WTC11 (cell line): ENCODE results near the gene MRTFB. TPM values are rescaled to one million over a fixed set of nuclear protein-coding genes. Genes with fewer than 3 reads are reported as not detected.
"Not testable (repeated sequence)": the region's sequence is repeated elsewhere in the genome, so short reads cannot be mapped to it uniquely, and the experiment has no call there.

Experiments used
- ATAC-seq: fragments of 200-7000 bp; cut with Tn5 transposase; 2 replicates; pipeline ENCODE4 v1.10.0; 2021; ENCODE audit warnings: mild to moderate bottlenecking, moderate library complexity
- CTCF ChIA-PET: fragments of 300-600 bp; sonication (Branson Sonifier 250); formaldehyde crosslinking; loops from one replicate; lab custom pipeline; 2021; ENCODE audit warnings: antibody characterized with exemption; lab: Charles Lee
- POLR2A ChIA-PET: fragments of 350-600 bp; sonication (Branson Sonifier 250); formaldehyde crosslinking; loops from one replicate; lab custom pipeline; 2021; ENCODE audit warnings: antibody characterized with exemption; lab: Charles Lee
- DNase-seq: peaks from one replicate; pipeline ENCODE4 v3.0.0; 2021; ENCODE audit warnings: low spot score
- H3K27ac Mint-ChIP-seq: 2 replicates; pipeline ENCODE4 v1.8.0; 2021; ENCODE audit warnings: mixed read lengths
- H3K27me3 Mint-ChIP-seq: 2 replicates; pipeline ENCODE4 v1.8.0; 2021; ENCODE audit warnings: low read depth, mild to moderate bottlenecking, moderate library complexity, mixed read lengths
- H3K36me3 Mint-ChIP-seq: 2 replicates; pipeline ENCODE4 v1.8.0; 2021; ENCODE audit warnings: mixed read lengths
- H3K4me1 Mint-ChIP-seq: 2 replicates; pipeline ENCODE4 v1.8.0; 2022; ENCODE audit warnings: mixed read lengths
- H3K4me3 Mint-ChIP-seq: 2 replicates; pipeline ENCODE4 v1.8.0; 2021; ENCODE audit warnings: mild to moderate bottlenecking, moderate library complexity, mixed read lengths
- H3K9me3 Mint-ChIP-seq: 2 replicates; pipeline ENCODE4 v1.8.0; 2021; ENCODE audit warnings: mixed read lengths
- AR ChIP-seq: fragments of 250-450 bp; sonication (Bioruptor Pico); IDR thresholded peaks from 2 replicates; pipeline ENCODE4 v1.9.0; 2021; ENCODE audit warnings: mild to moderate bottlenecking
- ATF3 ChIP-seq: sonication (generic); formaldehyde crosslinking; conservative IDR thresholded peaks from 2 replicates; pipeline ENCODE4 v1.8.1; 2022; ENCODE audit warnings: mild to moderate bottlenecking, missing genetic modification reagents
- CBFB ChIP-seq: sonication (generic); formaldehyde crosslinking; IDR thresholded peaks from 2 replicates; pipeline ENCODE4 v1.8.1; 2022; ENCODE audit warnings: mild to moderate bottlenecking, low read depth, missing genetic modification reagents
- CREB1 ChIP-seq: sonication (generic); formaldehyde crosslinking; IDR thresholded peaks from 2 replicates; pipeline ENCODE4 v1.8.0; 2023; ENCODE audit warnings: mild to moderate bottlenecking, missing genetic modification reagents
- ESRRA ChIP-seq: sonication (generic); formaldehyde crosslinking; IDR thresholded peaks from 2 replicates; pipeline ENCODE4 v1.8.1; 2022; ENCODE audit warnings: mild to moderate bottlenecking, missing genetic modification reagents, borderline replicate concordance
- FOXP4 ChIP-seq: sonication (generic); formaldehyde crosslinking; IDR thresholded peaks from 2 replicates; pipeline ENCODE4 v1.8.0; 2022; ENCODE audit warnings: mild to moderate bottlenecking, missing genetic modification reagents
- NFE2L1 ChIP-seq: sonication (generic); formaldehyde crosslinking; IDR thresholded peaks from 2 replicates; pipeline ENCODE4 v1.8.1; 2023; ENCODE audit warnings: missing genetic modification reagents
- OVOL2 ChIP-seq: fragments of 250-450 bp; sonication (Bioruptor Pico); IDR thresholded peaks from 2 replicates; pipeline ENCODE4 v1.9.0; 2021; ENCODE audit warnings: mild to moderate bottlenecking, borderline replicate concordance
- PRRX2 ChIP-seq: fragments of 250-450 bp; sonication (Bioruptor Pico); IDR thresholded peaks from 2 replicates; pipeline ENCODE4 v1.8.0; 2021; ENCODE audit warnings: mild to moderate bottlenecking
- RELA ChIP-seq: sonication (generic); formaldehyde crosslinking; IDR thresholded peaks from 2 replicates; pipeline ENCODE4 v1.8.1; 2022; ENCODE audit warnings: missing genetic modification reagents, mild to moderate bottlenecking, borderline replicate concordance
- TEAD4 ChIP-seq: sonication (generic); formaldehyde crosslinking; IDR thresholded peaks from 2 replicates; pipeline ENCODE4 v1.8.0; 2022; ENCODE audit warnings: mild to moderate bottlenecking, missing genetic modification reagents
- USF1 ChIP-seq: sonication (generic); formaldehyde crosslinking; IDR thresholded peaks from 2 replicates; pipeline ENCODE4 v1.8.0; 2022; ENCODE audit warnings: mild to moderate bottlenecking, missing genetic modification reagents
- ZNF263 ChIP-seq: sonication (generic); formaldehyde crosslinking; IDR thresholded peaks from 2 replicates; pipeline ENCODE4 v1.8.1; 2022; ENCODE audit warnings: low read depth, mild to moderate bottlenecking, moderate library complexity, missing genetic modification reagents
- ZNF416 ChIP-seq: fragments of 250-450 bp; sonication (Bioruptor Pico); IDR thresholded peaks from 2 replicates; pipeline ENCODE4 v1.9.0; 2021; ENCODE audit warnings: mild to moderate bottlenecking, inconsistent platforms
- ZNF671 ChIP-seq: fragments of 250-450 bp; sonication (Bioruptor Pico); IDR thresholded peaks from 2 replicates; pipeline ENCODE4 v1.8.0; 2021; ENCODE audit warnings: mild to moderate bottlenecking
- total RNA-seq: library from RNA; stranded (reverse); gene quantifications from 3 replicates; pipeline ENCODE4 v1.2.3, GENCODE V29; 2021
- TF ChIP-seq, protein P1 (sequence below): fragments of 250-450 bp; sonication (Bioruptor Pico); IDR thresholded peaks from 2 replicates; pipeline ENCODE4 v1.9.0; 2021; ENCODE audit warnings: moderate library complexity, mild to moderate bottlenecking, inconsistent platforms, borderline replicate concordance
- TF ChIP-seq, protein P2 (sequence below): fragments of 250-450 bp; sonication (Bioruptor Pico); IDR thresholded peaks from 2 replicates; pipeline ENCODE4 v1.9.0; 2021; ENCODE audit warnings: mild to moderate bottlenecking, borderline replicate concordance

MRTFB gene
- total RNA-seq, 1 experiment from 2014 or later, result 30.8 TPM

DNA sequence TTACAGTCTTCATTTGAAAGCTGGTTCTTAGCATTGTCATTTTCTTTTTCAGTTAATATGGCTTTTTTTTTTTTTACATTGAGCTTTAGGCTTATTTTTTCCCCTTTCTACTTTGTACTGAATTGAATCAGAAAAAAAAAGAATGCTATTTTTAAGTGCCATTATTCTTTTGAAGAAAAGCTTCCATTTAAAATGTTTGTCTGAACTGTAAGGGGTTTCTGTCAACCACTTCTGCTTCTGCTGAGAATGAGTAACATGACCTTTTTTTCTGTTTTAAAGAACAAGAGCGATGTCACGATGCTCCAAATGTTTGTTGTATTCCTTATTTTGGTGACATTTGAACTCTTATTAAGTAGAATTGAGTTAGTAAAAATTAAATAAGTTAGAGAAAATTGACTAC, 50.0 kb downstream of the MRTFB start:
- Mint-ChIP-seq H3K9me3 (peaks cover 4% of the 10 kb centered on the region), H3K36me3 (peaks cover 3% of the 10 kb centered on the region; the same call in 1 of the 2 replicates), H3K4me3 (no peak overlapping the region), H3K4me1 (peaks cover 24% of the 10 kb centered on the region), H3K27me3 (no peaks in the 10 kb centered on the region), H3K27ac (no peak overlapping the region)
- TF ChIP-seq, protein P1, sequence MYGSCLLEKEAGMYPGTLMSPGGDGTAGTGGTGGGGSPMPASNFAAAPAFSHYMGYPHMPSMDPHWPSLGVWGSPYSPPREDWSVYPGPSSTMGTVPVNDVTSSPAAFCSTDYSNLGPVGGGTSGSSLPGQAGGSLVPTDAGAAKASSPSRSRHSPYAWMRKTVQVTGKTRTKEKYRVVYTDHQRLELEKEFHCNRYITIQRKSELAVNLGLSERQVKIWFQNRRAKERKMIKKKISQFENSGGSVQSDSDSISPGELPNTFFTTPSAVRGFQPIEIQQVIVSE, result no peak
- TF ChIP-seq, protein P2, sequence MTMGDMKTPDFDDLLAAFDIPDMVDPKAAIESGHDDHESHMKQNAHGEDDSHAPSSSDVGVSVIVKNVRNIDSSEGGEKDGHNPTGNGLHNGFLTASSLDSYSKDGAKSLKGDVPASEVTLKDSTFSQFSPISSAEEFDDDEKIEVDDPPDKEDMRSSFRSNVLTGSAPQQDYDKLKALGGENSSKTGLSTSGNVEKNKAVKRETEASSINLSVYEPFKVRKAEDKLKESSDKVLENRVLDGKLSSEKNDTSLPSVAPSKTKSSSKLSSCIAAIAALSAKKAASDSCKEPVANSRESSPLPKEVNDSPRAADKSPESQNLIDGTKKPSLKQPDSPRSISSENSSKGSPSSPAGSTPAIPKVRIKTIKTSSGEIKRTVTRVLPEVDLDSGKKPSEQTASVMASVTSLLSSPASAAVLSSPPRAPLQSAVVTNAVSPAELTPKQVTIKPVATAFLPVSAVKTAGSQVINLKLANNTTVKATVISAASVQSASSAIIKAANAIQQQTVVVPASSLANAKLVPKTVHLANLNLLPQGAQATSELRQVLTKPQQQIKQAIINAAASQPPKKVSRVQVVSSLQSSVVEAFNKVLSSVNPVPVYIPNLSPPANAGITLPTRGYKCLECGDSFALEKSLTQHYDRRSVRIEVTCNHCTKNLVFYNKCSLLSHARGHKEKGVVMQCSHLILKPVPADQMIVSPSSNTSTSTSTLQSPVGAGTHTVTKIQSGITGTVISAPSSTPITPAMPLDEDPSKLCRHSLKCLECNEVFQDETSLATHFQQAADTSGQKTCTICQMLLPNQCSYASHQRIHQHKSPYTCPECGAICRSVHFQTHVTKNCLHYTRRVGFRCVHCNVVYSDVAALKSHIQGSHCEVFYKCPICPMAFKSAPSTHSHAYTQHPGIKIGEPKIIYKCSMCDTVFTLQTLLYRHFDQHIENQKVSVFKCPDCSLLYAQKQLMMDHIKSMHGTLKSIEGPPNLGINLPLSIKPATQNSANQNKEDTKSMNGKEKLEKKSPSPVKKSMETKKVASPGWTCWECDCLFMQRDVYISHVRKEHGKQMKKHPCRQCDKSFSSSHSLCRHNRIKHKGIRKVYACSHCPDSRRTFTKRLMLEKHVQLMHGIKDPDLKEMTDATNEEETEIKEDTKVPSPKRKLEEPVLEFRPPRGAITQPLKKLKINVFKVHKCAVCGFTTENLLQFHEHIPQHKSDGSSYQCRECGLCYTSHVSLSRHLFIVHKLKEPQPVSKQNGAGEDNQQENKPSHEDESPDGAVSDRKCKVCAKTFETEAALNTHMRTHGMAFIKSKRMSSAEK (CRISPR knock-in tag), result no peak
- no peak for TF ChIP-seq CBFB
- ATAC-seq, result no peak
- CTCF ChIA-PET, result interaction anchor here (1.8 kb wide), 1 partner anchor 185 kb away, joined by 4 read pairs; no protein-coding TSS in a partner anchor
- POLR2A ChIA-PET, result no interaction called here
- DNase-seq, result no peak

- TF ChIP-seq ATF3 (CRISPR knock-in tag) (no peak), ESRRA (CRISPR knock-in tag) (no peak), TEAD4 (CRISPR knock-in tag) (no peak), OVOL2 (CRISPR knock-in tag) (no peak), ZNF263 (no peak), CREB1 (CRISPR knock-in tag) (no peak), PRRX2 (CRISPR knock-in tag) (no peak), ZNF416 (CRISPR knock-in tag) (no peak)
- ChIA-PET POLR2A (no interaction called here), CTCF (interaction anchor here (1.8 kb wide), 1 partner anchor 186 kb away, joined by 4 read pairs; no protein-coding TSS in a partner anchor)
- peaks cover 4% of the 10 kb centered on the region for H3K9me3 Mint-ChIP-seq
- no peak overlapping the region for H3K4me3 Mint-ChIP-seq
- ATAC-seq (no peak), DNase-seq (no peak)
- H3K36me3 Mint-ChIP-seq, result peaks cover 3% of the 10 kb centered on the region; the same call in 1 of the 2 replicates
- peaks cover 26% of the 10 kb centered on the region for H3K4me1 Mint-ChIP-seq
- H3K27me3 Mint-ChIP-seq, result no peaks in the 10 kb centered on the region
- H3K27ac Mint-ChIP-seq, result no peak overlapping the region; the same call in 1 of the 2 replicates
Measured at GRCh38 chr16:14121872-14122271, 50.8 kb downstream of the MRTFB start.

GRCh38 chr16:14122430-14122829, 51.3 kb downstream of the MRTFB start:
- CTCF ChIA-PET, H3K27ac Mint-ChIP-seq, DNase-seq, H3K36me3 Mint-ChIP-seq, ATAC-seq, H3K9me3 Mint-ChIP-seq, H3K27me3 Mint-ChIP-seq, H3K4me3 Mint-ChIP-seq, POLR2A ChIA-PET: not testable (repeated sequence)
- peaks cover 26% of the 10 kb centered on the region for H3K4me1 Mint-ChIP-seq

DNA sequence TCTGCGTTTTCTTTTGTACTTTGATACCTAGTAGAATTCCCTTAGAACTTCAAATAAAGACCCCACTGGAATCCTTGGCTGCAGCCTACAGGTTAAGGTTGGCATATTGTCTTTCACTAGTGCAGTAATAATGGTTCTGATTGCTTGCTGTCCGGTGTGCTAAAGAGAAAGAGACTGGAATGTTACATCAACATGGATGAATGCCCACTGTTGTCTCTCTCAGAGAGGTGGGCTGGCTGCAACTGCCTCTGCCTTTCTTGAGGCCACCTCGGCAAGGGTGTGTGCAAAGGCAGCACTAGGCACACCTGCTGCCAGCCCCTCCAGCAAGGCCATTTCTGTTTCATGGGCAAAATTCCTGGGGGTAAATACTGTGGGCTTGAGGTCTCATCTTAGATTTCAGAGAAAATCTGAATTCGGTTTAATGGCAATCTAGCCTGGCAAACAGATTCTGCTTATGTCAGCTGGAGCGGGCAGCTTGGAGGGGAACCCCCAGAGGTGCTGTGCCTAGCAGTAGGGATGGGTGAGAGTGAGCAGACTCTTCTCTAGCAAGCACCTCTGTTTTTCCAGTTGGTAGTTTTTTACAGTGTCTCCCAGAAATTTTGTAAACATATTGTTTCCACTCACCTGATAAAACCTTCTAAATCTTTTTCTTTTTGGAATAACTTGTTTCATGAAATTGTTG, 54.0 kb downstream of the MRTFB start:
- CTCF ChIA-PET, result interaction anchor here (0.8 kb wide), 1 partner anchor 13 kb away, joined by 3 read pairs; no protein-coding TSS in a partner anchor
- Mint-ChIP-seq H3K36me3 (peaks cover 3% of the 10 kb centered on the region; the same call in 1 of the 2 replicates), H3K9me3 (peaks cover 4% of the 10 kb centered on the region)
- TF ChIP-seq AR (no peak), USF1 (CRISPR knock-in tag) (no peak), ZNF416 (CRISPR knock-in tag) (no peak), FOXP4 (CRISPR knock-in tag) (no peak), RELA (no peak), ZNF671 (CRISPR knock-in tag) (no peak), NFE2L1 (CRISPR knock-in tag) (no peak)

More for the DNA sequence above, 54.0 kb downstream of the MRTFB start:
- POLR2A ChIA-PET, result interaction anchor here (1.0 kb wide), 1 partner anchor 19 kb away, joined by 3 read pairs; no protein-coding TSS in a partner anchor
- peak; percentile 47 for ATAC-seq
- Mint-ChIP-seq H3K4me3 (no peak overlapping the region), H3K4me1 (peaks cover 26% of the 10 kb centered on the region), H3K27ac (0 out of 2 replicates have a peak overlapping the region, but pooled peaks have one; percentile 54), H3K27me3 (no peaks in the 10 kb centered on the region)
- DNase-seq, result no peak
